Testis (tissue), 2 donors: ENCODE measurements around the gene ACADVL.

Experiments
- CTCF ChIP-seq, 3 experiments: fragments of 450-650 bp in 2 of 3; fragments of 200-600 bp in 1 of 3; sonication (generic) in 1 of 3; IDR thresholded peaks; one replicate each; pipeline ENCODE4 v1.5.1; 2016 to 2019; ENCODE audit warnings: antibody characterized with exemption in 3 of 3, mild to moderate bottlenecking in 2 of 3, moderate library complexity in 1 of 3
- POLR2A ChIP-seq: fragments of 450-650 bp; IDR thresholded peaks from one replicate; pipeline ENCODE4 v1.6.1; 2017; ENCODE audit warnings: antibody characterized with exemption, mild to moderate bottlenecking, moderate library complexity

GRCh38 chr17:7216242-7217112 is 3.3 kb upstream of the ACADVL start:
- TF ChIP-seq CTCF (IDR thresholded peaks at IDR 0.05) (no peak), POLR2A (no peak)
